ENCODE data around the gene CYP2W1.
"Not testable (repeated sequence)": the region's sequence is repeated elsewhere in the genome, so short reads cannot be mapped to it uniquely, and the experiment has no call there.

The CYP2W1 gene

GRCh38 chr7:983004-983615, at the start of gene CYP2W1:
TSS of gene CYP2W1 (plus strand) at chr7:983181. CDS start at chr7:983212, 31 bp downstream.
- no peak for DNase-seq (ENCODE audit: low spot score)

- no peak for DNase-seq (ENCODE audit: low spot score)
Measured at GRCh38 chr7:934469-935163, 48.4 kb upstream of the CYP2W1 start.

GRCh38 chr7:935164-935873, 47.7 kb upstream of the CYP2W1 start:
- no peak for DNase-seq (ENCODE audit: low spot score)

- DNase-seq (ENCODE audit: low spot score), result no peak
Measured at GRCh38 chr7:935874-936385, 47.1 kb upstream of the CYP2W1 start.

- DNase-seq (ENCODE audit: low spot score), result peak; percentile 28
Measured at GRCh38 chr7:936386-937054, 46.5 kb upstream of the CYP2W1 start.

GRCh38 chr7:937856-938484, 45.0 kb upstream of the CYP2W1 start:
- DNase-seq (ENCODE audit: low spot score), result no peak

GRCh38 chr7:938546-939185, 44.3 kb upstream of the CYP2W1 start:
- DNase-seq (ENCODE audit: low spot score), result no peak

- no peak for DNase-seq (ENCODE audit: low spot score)
Measured at GRCh38 chr7:939843-940242, 43.1 kb upstream of the CYP2W1 start.

GRCh38 chr7:940599-941408, 42.2 kb upstream of the CYP2W1 start:
- DNase-seq (ENCODE audit: low spot score), result no peak

- DNase-seq (ENCODE audit: low spot score), result not testable (repeated sequence)
Measured at GRCh38 chr7:943793-944192, 39.2 kb upstream of the CYP2W1 start.

- no peak for DNase-seq (ENCODE audit: low spot score)
Measured at GRCh38 chr7:944744-945143, 38.2 kb upstream of the CYP2W1 start.

- no peak for DNase-seq (ENCODE audit: low spot score)
Measured at GRCh38 chr7:945147-945555, 37.8 kb upstream of the CYP2W1 start.

GRCh38 chr7:945556-946255, 37.3 kb upstream of the CYP2W1 start:
- no peak for DNase-seq (ENCODE audit: low spot score)

GRCh38 chr7:946256-946996, 36.6 kb upstream of the CYP2W1 start:
- DNase-seq (ENCODE audit: low spot score), result no peak

- DNase-seq (ENCODE audit: low spot score), result no peak
Measured at GRCh38 chr7:947391-948210, 35.4 kb upstream of the CYP2W1 start.

- no peak for DNase-seq (ENCODE audit: low spot score)
Measured at GRCh38 chr7:949021-949934, 33.7 kb upstream of the CYP2W1 start.

GRCh38 chr7:951881-952547, 31.0 kb upstream of the CYP2W1 start:
- DNase-seq (ENCODE audit: low spot score), result no peak

All from AG08395 (cell line).